K562 (cell line): Measurements from ENCODE around the gene CAMSAP3. TPM values are rescaled to one million over a fixed set of nuclear protein-coding genes. Genes with fewer than 3 reads are reported as not detected.

Experiments used
- AFF1 ChIP-seq, 2 experiments: fragments of 450-650 bp; IDR thresholded peaks; 2 replicates each; pipeline ENCODE4 v1.6.1; 2018; ENCODE audit warnings: mild to moderate bottlenecking in 2 of 2, low read depth in 1 of 2; ENCODE audit not compliant: partially characterized antibody in 2 of 2
- ARID2 ChIP-seq: fragments of 450-650 bp; IDR thresholded peaks from 2 replicates; pipeline ENCODE4 v1.6.1; 2017; ENCODE audit warnings: antibody characterized with exemption, mild to moderate bottlenecking
- ELK3 ChIP-seq: fragments of 450-650 bp; formaldehyde crosslinking; IDR thresholded peaks from 2 replicates; pipeline ENCODE4 v1.4.0; 2020; ENCODE audit warnings: mild to moderate bottlenecking
- NR0B1 ChIP-seq: fragments of 450-650 bp; IDR thresholded peaks from one replicate; pipeline ENCODE4 v1.6.1; 2018; ENCODE audit warnings: mild to moderate bottlenecking, moderate library complexity; ENCODE audit not compliant: partially characterized antibody
- SRSF9 ChIP-seq: fragments of 200-400 bp; formaldehyde crosslinking; IDR thresholded peaks from 2 replicates; pipeline ENCODE4 v1.6.1; 2017; ENCODE audit warnings: low read depth, low read length, borderline replicate concordance
- TAF1 ChIP-seq: IDR thresholded peaks from 2 replicates; pipeline ENCODE4 v1.6.1; 2011; ENCODE audit warnings: mild to moderate bottlenecking, low read length, moderate library complexity; ENCODE audit not compliant: insufficient read depth, control insufficient read depth, severe bottlenecking; ENCODE audit errors: extremely low read depth
- TAF7 ChIP-seq: fragments of 450-650 bp; IDR thresholded peaks from 2 replicates; pipeline ENCODE4 v1.6.1; 2016; ENCODE audit warnings: missing genetic modification characterization, missing compliant biosample characterization
- ZFP36 ChIP-seq: fragments of 150-350 bp; IDR thresholded peaks from 2 replicates; pipeline ENCODE4 v1.6.1; 2018; ENCODE audit warnings: low read length, low read depth; ENCODE audit not compliant: partially characterized antibody
- ZKSCAN3 ChIP-seq: fragments of 250-450 bp; sonication (Bioruptor Pico); IDR thresholded peaks from 2 replicates; pipeline ENCODE4 v1.4.0; 2020
- ZNF24 ChIP-seq: fragments of 450-650 bp; IDR thresholded peaks from 2 replicates; pipeline ENCODE4 v1.6.1; 2016
- ZNF384 ChIP-seq: IDR thresholded peaks from 2 replicates; pipeline ENCODE4 v1.6.1; 2012; ENCODE audit warnings: low read depth, low read length, improper control_type of control experiment
- ZNF75A ChIP-seq: fragments of 450-650 bp; formaldehyde crosslinking; IDR thresholded peaks from 2 replicates; pipeline ENCODE4 v1.4.0; 2020; ENCODE audit warnings: mild to moderate bottlenecking
- polyA plus RNA-seq, 8 experiments: library from polyadenylated mRNA; depleted of rRNA in 4 of 8; stranded (reverse) in 5 of 8; unstranded in 3 of 8; fragments of >200 nt; fragmentation: Nextera tagmentation in 2 of 8; fragmentation: Illumina TruSeq in 1 of 8; extraction: Ambion mirVana in 2 of 8; extraction: Trizol in 1 of 8; gene quantifications; 2 replicates each; pipeline versions ENCODE4 v1.2.1 to v1.2.3, GENCODE V29; 2011 to 2014; ENCODE audit warnings: inconsistent platforms in 1 of 8, missing spikeins in 1 of 8
- total RNA-seq, 7 experiments: library from RNA; depleted of rRNA in 6 of 7; stranded (reverse); fragments of >200 nt in 6 of 7; fragmentation: Illumina TruSeq in 2 of 7; extraction: Trizol in 2 of 7; gene quantifications; 2 replicates each; pipeline versions ENCODE4 v1.2.1 to v1.2.3, GENCODE V29; 2011 to 2021; ENCODE audit warnings: low replicate concordance in 1 of 7
- TF ChIP-seq, protein P1 (sequence below): fragments of 250-450 bp; sonication (Bioruptor Pico); IDR thresholded peaks from 2 replicates; pipeline ENCODE4 v1.4.0; 2020

CAMSAP3 gene
- total and polyA plus RNA-seq, 9 of the 15 experiments (the other 6 are each of a cell fraction or from before 2014, with no cell fraction given), result 0.01 to 0.89 (median 0.22) TPM; not detected in 1

DNA sequence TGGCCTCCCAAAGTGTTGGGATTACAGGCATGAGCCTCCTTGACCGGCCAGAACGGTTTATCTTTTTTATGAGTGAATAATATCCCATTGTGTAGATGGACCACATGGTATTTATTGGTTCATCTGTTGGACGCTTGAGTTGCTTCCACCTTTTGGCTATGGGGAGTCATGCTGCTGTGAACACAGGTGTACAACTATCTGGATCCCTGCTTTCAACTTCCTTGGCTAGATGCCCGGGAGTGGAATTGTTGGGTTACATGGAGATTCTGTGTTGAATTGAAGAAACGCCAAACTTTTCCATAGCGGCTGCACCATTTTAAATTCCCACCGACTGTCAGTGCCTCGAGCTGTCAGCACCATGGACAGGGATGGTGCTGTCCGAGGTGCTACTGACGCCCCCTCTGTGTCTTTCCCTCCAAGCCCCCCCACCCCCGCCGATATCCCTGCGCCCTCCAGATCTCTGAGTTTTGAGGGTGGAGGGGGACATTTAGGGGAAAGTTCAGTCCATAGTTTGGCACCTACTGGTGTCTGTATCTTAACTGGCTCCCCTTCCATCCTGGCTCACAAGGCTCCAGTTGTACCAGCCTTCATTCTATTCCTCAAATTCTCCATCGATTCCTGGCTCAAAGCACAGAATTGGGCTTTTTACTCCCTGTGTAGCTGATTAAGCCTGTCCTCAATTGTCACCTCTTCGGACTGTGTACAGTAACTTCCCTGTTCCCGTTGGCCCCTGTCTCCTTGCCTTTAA is 32.8 kb upstream of the CAMSAP3 start (continued):
- TF ChIP-seq, protein P1, sequence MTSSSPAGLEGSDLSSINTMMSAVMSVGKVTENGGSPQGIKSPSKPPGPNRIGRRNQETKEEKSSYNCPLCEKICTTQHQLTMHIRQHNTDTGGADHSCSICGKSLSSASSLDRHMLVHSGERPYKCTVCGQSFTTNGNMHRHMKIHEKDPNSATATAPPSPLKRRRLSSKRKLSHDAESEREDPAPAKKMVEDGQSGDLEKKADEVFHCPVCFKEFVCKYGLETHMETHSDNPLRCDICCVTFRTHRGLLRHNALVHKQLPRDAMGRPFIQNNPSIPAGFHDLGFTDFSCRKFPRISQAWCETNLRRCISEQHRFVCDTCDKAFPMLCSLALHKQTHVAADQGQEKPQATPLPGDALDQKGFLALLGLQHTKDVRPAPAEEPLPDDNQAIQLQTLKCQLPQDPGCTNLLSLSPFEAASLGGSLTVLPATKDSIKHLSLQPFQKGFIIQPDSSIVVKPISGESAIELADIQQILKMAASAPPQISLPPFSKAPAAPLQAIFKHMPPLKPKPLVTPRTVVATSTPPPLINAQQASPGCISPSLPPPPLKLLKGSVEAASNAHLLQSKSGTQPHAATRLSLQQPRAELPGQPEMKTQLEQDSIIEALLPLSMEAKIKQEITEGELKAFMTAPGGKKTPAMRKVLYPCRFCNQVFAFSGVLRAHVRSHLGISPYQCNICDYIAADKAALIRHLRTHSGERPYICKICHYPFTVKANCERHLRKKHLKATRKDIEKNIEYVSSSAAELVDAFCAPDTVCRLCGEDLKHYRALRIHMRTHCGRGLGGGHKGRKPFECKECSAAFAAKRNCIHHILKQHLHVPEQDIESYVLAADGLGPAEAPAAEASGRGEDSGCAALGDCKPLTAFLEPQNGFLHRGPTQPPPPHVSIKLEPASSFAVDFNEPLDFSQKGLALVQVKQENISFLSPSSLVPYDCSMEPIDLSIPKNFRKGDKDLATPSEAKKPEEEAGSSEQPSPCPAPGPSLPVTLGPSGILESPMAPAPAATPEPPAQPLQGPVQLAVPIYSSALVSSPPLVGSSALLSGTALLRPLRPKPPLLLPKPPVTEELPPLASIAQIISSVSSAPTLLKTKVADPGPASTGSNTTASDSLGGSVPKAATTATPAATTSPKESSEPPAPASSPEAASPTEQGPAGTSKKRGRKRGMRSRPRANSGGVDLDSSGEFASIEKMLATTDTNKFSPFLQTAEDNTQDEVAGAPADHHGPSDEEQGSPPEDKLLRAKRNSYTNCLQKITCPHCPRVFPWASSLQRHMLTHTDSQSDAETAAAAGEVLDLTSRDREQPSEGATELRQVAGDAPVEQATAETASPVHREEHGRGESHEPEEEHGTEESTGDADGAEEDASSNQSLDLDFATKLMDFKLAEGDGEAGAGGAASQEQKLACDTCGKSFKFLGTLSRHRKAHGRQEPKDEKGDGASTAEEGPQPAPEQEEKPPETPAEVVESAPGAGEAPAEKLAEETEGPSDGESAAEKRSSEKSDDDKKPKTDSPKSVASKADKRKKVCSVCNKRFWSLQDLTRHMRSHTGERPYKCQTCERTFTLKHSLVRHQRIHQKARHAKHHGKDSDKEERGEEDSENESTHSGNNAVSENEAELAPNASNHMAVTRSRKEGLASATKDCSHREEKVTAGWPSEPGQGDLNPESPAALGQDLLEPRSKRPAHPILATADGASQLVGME, result no peak
- no peak; the same call in 1 of the 2 replicates for TF ChIP-seq ZNF24
- no peak for TF ChIP-seq ELK3 (CRISPR knock-in tag)
- no peak for TF ChIP-seq ZKSCAN3 (CRISPR knock-in tag)
- TF ChIP-seq NR0B1, result no peak
- TF ChIP-seq ARID2, result no peak
- TF ChIP-seq ZNF384, result no peak
- no peak for TF ChIP-seq TAF7 (tag)
- no peak for TF ChIP-seq ZFP36
- TF ChIP-seq ZNF75A (CRISPR knock-in tag), result no peak
- TF ChIP-seq TAF1, result no peak
- no peak for TF ChIP-seq SRSF9
- peak in 1 of 2 experiments; percentile 100 for TF ChIP-seq AFF1 (IDR thresholded peaks at IDR 0.05; ENCODE audit: low read depth in 1 of 2, partially characterized antibody in 2 of 2)
